Stimulated activated effector memory CD8-positive, alpha-beta T cell treated with anti-CD3 and anti-CD28 coated beads, Interleukin-12 subunit alpha, Interleukin-12 subunit beta, amount 100 ng/mL, for 72 hours (primary cell): ENCODE results near the gene FKBP14.
"Not testable (repeated sequence)": the region's sequence is repeated elsewhere in the genome, so short reads cannot be mapped to it uniquely, and the experiment has no call there.

Source experiments
- ATAC-seq: fragments of 150-1000 bp; cut with Tn5 transposase; 2 replicates; pipeline ENCODE4 v1.10.0; 2021
- DNase-seq, 2 donors: peaks; one replicate each; pipeline ENCODE4 v3.0.0; 2021 to 2022; ENCODE audit warnings: low spot score in 2 of 2
- H3K27ac Mint-ChIP-seq: one replicate; pipeline ENCODE4 v1.8.0; 2022; ENCODE audit warnings: mild to moderate bottlenecking, mixed read lengths
- H3K36me3 Mint-ChIP-seq: one replicate; pipeline ENCODE4 v1.8.0; 2022; ENCODE audit warnings: mild to moderate bottlenecking, mixed read lengths
- H3K4me1 Mint-ChIP-seq: one replicate; pipeline ENCODE4 v1.8.0; 2022; ENCODE audit warnings: mixed read lengths
- H3K4me3 Mint-ChIP-seq: one replicate; pipeline ENCODE4 v1.8.0; 2022; ENCODE audit warnings: mild to moderate bottlenecking, mixed read lengths
- H3K9me3 Mint-ChIP-seq: one replicate; pipeline ENCODE4 v1.8.0; 2022; ENCODE audit warnings: mixed read lengths

Gene FKBP14

DNA sequence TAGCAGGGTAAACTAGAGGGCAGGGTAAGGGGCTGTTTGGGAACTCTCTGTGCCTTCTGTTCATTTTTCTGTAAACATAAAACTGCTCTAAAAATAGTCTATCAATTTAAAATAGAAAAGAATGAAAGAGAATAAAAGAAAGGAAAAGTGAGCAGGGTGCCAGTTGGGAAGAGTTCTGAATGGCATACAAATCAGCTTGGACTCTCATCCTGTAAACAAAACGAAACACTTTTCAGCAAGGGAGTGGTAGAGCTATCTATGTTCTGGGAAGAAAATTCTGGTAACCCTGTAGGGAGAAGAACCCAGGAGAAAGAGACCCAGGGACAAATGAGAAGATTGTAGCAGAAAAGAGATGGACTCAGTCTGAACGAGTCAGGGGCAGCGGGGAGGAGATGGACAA is 61.5 kb downstream of the FKBP14 start:
- no peak for DNase-seq
- ATAC-seq, result no peak
- H3K9me3 Mint-ChIP-seq, result no peaks in the 10 kb centered on the region
- H3K36me3 Mint-ChIP-seq, result peaks cover 15% of the 10 kb centered on the region
- H3K4me1 Mint-ChIP-seq, result peaks cover 12% of the 10 kb centered on the region
- no peak overlapping the region for H3K27ac Mint-ChIP-seq
- no peak overlapping the region for H3K4me3 Mint-ChIP-seq

DNA sequence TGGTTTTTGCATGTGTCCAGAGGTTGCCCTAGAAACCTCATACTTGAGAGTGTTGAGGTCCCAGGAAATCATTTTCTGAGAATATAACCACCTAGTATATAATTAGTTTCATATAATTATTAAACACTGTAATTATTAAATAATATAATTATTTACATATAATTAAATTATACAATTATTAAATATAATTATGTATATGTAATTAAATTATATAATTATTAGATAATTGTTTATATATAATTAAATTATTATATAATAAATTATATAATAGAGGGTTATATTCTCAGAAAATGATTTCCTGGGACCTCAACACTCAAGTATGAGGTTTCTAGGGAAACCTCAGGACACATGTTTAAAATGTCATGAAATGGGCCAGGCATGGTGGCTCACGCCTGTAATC is 64.5 kb downstream of the FKBP14 start:
- no peak overlapping the region for H3K27ac Mint-ChIP-seq
- DNase-seq, result no peak
- ATAC-seq, result no peak
- no peak overlapping the region for H3K4me3 Mint-ChIP-seq
- peaks cover 8% of the 10 kb centered on the region for H3K4me1 Mint-ChIP-seq
- H3K9me3 Mint-ChIP-seq, result no peaks in the 10 kb centered on the region
- peaks cover under 1% of the 10 kb centered on the region for H3K36me3 Mint-ChIP-seq

DNA sequence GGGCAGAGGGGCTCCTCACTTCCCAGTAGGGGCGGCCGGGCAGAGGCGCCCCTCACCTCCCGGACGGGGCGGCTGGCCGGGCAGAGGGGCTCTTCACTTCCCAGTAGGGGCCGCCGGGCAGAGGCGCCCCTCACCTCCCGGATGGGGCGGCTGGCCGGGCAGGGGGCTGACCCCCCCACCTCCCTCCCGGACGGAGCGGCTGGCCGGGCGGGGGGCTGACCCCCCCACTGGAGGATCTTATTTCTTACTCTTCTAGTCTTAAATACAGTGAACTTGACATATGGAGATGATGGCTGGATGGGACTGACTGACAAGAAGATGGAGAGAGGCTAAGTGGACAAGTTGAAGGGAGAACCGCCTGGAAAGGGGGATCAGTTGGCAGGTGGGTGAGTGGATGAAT is 64.9 kb downstream of the FKBP14 start:
- not testable (repeated sequence) for H3K4me1 Mint-ChIP-seq, ATAC-seq, H3K27ac Mint-ChIP-seq, DNase-seq, H3K36me3 Mint-ChIP-seq, H3K9me3 Mint-ChIP-seq, H3K4me3 Mint-ChIP-seq
